Stimulated activated CD4-positive, alpha-beta T cell treated with anti-CD3 and anti-CD28 coated beads, Interleukin-1b, Interleukin-23, amount 100 ng/mL, for 24 hours (primary cell): ENCODE results near the gene BARHL2.

Experiments
- DNase-seq, 4 experiments: peaks; one replicate each; pipeline ENCODE4 v3.0.0-alpha.2; 2020; ENCODE audit warnings: low read depth in 4 of 4, low spot score in 1 of 4

The BARHL2 gene

GRCh38 chr1:90710579-90711536, 6.2 kb downstream of the BARHL2 start:
- DNase-seq, result no peak

GRCh38 chr1:90709535-90709934, 7.6 kb downstream of the BARHL2 start:
- DNase-seq, result no peak

- no peak for DNase-seq
Observed at GRCh38 chr1:90708826-90709225, 8.3 kb downstream of the BARHL2 start.

- no peak for DNase-seq
Observed at GRCh38 chr1:90708236-90708786, 8.8 kb downstream of the BARHL2 start.

GRCh38 chr1:90707363-90707710, 9.8 kb downstream of the BARHL2 start:
- DNase-seq, result no peak

GRCh38 chr1:90706437-90707362, 10.4 kb downstream of the BARHL2 start:
- DNase-seq, result no peak

GRCh38 chr1:90705956-90706355, 11.1 kb downstream of the BARHL2 start:
- DNase-seq, result no peak

GRCh38 chr1:90704817-90705216, 12.3 kb downstream of the BARHL2 start:
- DNase-seq, result no peak

GRCh38 chr1:90694846-90695245, 22.3 kb downstream of the BARHL2 start:
- no peak for DNase-seq

- no peak for DNase-seq
Observed at GRCh38 chr1:90687747-90688146, 29.4 kb downstream of the BARHL2 start.

- no peak for DNase-seq
Observed at GRCh38 chr1:90675161-90675847, 41.8 kb downstream of the BARHL2 start.

GRCh38 chr1:90671741-90672140, 45.4 kb downstream of the BARHL2 start:
- DNase-seq, result no peak

GRCh38 chr1:90671251-90671650, 45.9 kb downstream of the BARHL2 start:
- no peak for DNase-seq
